OCI-LY7 (cell line): ENCODE measurements around the gene SLC25A22. TPM values are rescaled to one million over a fixed set of nuclear protein-coding genes. Genes with fewer than 3 reads are reported as not detected.

ENCODE experiments used
- BruUV-seq: library from RNA; stranded (reverse); fragments of 400-500 nt; replicated peaks from 2 replicates; lab custom pipeline; 2021; lab: Mats Ljungman, UMichigan
- CTCF ChIA-PET: fragments of 300-600 bp; sonication (Branson Sonifier 250); formaldehyde crosslinking; loops from one replicate; lab custom pipeline; 2022; ENCODE audit warnings: antibody characterized with exemption; ENCODE audit not compliant: unreplicated experiment; lab: Charles Lee
- POLR2A ChIA-PET: fragments of 300-600 bp; sonication (Branson Sonifier 250); formaldehyde crosslinking; loops from one replicate; lab custom pipeline; 2022; ENCODE audit warnings: antibody characterized with exemption; lab: Charles Lee
- DNase-seq: peaks from one replicate; pipeline ENCODE4 v3.0.0-alpha.2; 2015; ENCODE audit warnings: low spot score
- H2AFZ ChIP-seq: fragments of 200-600 bp; sonication (generic), shearing (Covaris generic); 2 replicates; pipeline ENCODE4 v1.6.1; 2014; ENCODE audit warnings: mild to moderate bottlenecking, antibody characterized with exemption, low read length, moderate library complexity
- H3K27ac ChIP-seq: fragments of 200-600 bp; sonication (generic); 2 replicates; pipeline ENCODE4 v1.5.1; 2014; ENCODE audit warnings: mixed run types, low read depth, mild to moderate bottlenecking, moderate library complexity, low read length, inconsistent platforms; ENCODE audit not compliant: poor library complexity, severe bottlenecking
- H3K36me3 ChIP-seq: fragments of 200-600 bp; sonication (generic); 2 replicates; pipeline ENCODE4 v1.6.1; 2014; ENCODE audit warnings: mild to moderate bottlenecking, antibody characterized with exemption, low read length, moderate library complexity, mixed read lengths; ENCODE audit not compliant: insufficient read depth
- H3K4me1 ChIP-seq: fragments of 200-600 bp; sonication (generic); 2 replicates; pipeline ENCODE4 v1.5.1; 2014; ENCODE audit warnings: mild to moderate bottlenecking, low read length; ENCODE audit not compliant: insufficient read depth, poor library complexity, severe bottlenecking
- H3K4me2 ChIP-seq: fragments of 200-600 bp; sonication (generic); 2 replicates; pipeline ENCODE4 v1.6.1; 2014; ENCODE audit warnings: mild to moderate bottlenecking, low read length
- H3K4me3 ChIP-seq: fragments of 200-600 bp; sonication (generic); 2 replicates; pipeline ENCODE4 v1.5.1; 2014; ENCODE audit warnings: mild to moderate bottlenecking, low read depth, low read length; ENCODE audit not compliant: poor library complexity, severe bottlenecking
- H3K79me2 ChIP-seq: fragments of 200-600 bp; sonication (generic); 2 replicates; pipeline ENCODE4 v1.6.1; 2016; ENCODE audit warnings: low read depth, mild to moderate bottlenecking, low read length, moderate library complexity, mixed read lengths; ENCODE audit not compliant: insufficient read depth
- H3K9me2 ChIP-seq: fragments of 200-600 bp; sonication (generic); 2 replicates; pipeline ENCODE4 v1.6.1; 2016; ENCODE audit warnings: mild to moderate bottlenecking, low read length, mixed read lengths; ENCODE audit not compliant: insufficient read depth
- H3K9me3 ChIP-seq: fragments of 200-600 bp; sonication (generic); 2 replicates; pipeline ENCODE4 v1.6.1; 2014; ENCODE audit warnings: mild to moderate bottlenecking, mixed run types, low read length, mixed read lengths
- H4K20me1 ChIP-seq: fragments of 200-600 bp; sonication (generic); 2 replicates; pipeline ENCODE4 v1.6.1; 2014; ENCODE audit warnings: mild to moderate bottlenecking, antibody characterized with exemption, low read length, moderate library complexity, mixed read lengths; ENCODE audit not compliant: insufficient read depth
- EZH2phosphoT487 ChIP-seq: fragments of 200-600 bp; sonication (generic); IDR thresholded peaks from 2 replicates; pipeline ENCODE4 v1.6.1; 2018; ENCODE audit warnings: low read depth, borderline replicate concordance, mild to moderate bottlenecking, mixed run types, antibody characterized with exemption, low read length, moderate library complexity, mixed read lengths
- intact Hi-C: fragments of 100-400 bp; cut with micrococcal nuclease; formaldehyde crosslinking; loops from one replicate; pipeline ENCODE4 v1.10.0; 2022; ENCODE audit not compliant: unreplicated experiment
- total RNA-seq, 2 experiments: library from RNA; depleted of rRNA in 1 of 2; stranded (reverse); fragments of >200 nt in 1 of 2; shearing (Covaris generic) in 1 of 2; gene quantifications; 2 replicates each; pipeline ENCODE4 v1.2.3, GENCODE V29; 2014 to 2022
- TF ChIP-seq, protein P1 (sequence below): fragments of 200-600 bp; sonication (generic); conservative IDR thresholded peaks from 2 replicates; pipeline ENCODE4 v1.5.1; 2014; ENCODE audit warnings: mild to moderate bottlenecking, antibody characterized with exemption, low read length, moderate library complexity, mixed read lengths

SLC25A22 gene
- total RNA-seq, 2 experiments from 2014 or later, result 30.8 to 50.9 TPM

DNA sequence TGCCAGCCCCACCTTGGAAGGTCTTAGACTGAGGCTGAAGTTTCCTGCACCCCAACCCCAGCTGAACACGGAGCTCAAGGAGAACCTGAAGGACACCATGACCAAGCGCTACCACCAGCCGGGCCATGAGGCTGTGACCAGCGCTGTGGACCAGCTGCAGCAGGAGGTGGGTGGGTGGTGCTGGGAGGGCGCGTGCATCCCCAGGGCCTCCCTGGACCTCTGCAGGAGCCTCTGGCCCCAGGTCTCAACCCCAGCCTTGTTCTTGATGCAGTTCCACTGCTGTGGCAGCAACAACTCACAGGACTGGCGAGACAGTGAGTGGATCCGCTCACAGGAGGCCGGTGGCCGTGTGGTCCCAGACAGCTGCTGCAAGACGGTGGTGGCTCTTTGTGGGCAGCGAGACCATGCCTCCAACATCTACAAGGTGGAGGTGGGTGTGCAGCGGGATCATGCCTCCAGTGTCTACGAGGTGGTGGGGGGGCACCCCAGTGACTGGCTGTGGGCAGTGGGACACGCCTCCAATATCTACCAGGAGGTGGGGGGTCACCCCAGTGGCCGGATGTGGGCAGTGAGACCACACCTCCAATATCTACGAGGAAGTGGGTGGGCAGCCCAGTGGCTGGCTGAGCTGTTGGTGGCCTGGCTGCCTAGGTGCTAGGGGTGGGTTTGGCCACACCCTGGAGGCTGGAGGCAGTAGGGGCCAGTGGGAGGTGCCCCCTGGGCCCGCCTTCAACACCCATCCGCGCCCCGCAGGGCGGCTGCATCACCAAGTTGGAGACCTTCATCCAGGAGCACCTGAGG, 39.3 kb upstream of the SLC25A22 start:
- Histone ChIP-seq H3K4me1 (peaks cover 10% of the 10 kb centered on the region), H3K9me2 (no peaks in the 10 kb centered on the region), H3K4me3 (no peak overlapping the region), H3K4me2 (no peak overlapping the region), H3K9me3 (no peaks in the 10 kb centered on the region), H3K27ac (no peak overlapping the region), H3K79me2 (peaks cover 18% of the 10 kb centered on the region), H2AFZ (no peak overlapping the region), H4K20me1 (peaks cover 12% of the 10 kb centered on the region; the same call in 1 of the 2 replicates), H3K36me3 (peaks cover 33% of the 10 kb centered on the region)
- ChIA-PET POLR2A (no interaction called here), CTCF (no interaction called here)
- no peak for TF ChIP-seq EZH2phosphoT487
- TF ChIP-seq, protein P1, sequence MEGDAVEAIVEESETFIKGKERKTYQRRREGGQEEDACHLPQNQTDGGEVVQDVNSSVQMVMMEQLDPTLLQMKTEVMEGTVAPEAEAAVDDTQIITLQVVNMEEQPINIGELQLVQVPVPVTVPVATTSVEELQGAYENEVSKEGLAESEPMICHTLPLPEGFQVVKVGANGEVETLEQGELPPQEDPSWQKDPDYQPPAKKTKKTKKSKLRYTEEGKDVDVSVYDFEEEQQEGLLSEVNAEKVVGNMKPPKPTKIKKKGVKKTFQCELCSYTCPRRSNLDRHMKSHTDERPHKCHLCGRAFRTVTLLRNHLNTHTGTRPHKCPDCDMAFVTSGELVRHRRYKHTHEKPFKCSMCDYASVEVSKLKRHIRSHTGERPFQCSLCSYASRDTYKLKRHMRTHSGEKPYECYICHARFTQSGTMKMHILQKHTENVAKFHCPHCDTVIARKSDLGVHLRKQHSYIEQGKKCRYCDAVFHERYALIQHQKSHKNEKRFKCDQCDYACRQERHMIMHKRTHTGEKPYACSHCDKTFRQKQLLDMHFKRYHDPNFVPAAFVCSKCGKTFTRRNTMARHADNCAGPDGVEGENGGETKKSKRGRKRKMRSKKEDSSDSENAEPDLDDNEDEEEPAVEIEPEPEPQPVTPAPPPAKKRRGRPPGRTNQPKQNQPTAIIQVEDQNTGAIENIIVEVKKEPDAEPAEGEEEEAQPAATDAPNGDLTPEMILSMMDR, result no peak
- DNase-seq, result no peak
- BruUV-seq, result no TSS peak
- intact Hi-C loops, result no loop called here

DNA sequence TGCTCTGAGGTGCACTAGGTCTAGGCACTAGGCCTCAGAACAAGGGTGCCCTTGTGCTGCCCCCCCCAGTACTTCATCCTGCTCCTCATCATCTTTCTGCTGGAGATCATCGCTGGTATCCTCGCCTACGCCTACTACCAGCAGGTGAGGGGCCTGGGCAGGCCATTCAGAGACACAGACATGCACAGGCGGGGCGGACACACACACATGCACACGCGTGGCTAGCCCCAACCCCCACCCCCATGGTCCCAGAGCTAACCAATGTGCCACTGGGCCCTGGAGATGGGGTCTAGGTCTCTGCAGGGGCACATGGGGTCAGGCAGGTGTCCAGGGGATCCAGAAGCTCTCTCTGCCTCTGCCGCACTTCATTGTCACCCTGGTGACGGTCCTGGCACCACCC, 38.6 kb upstream of the SLC25A22 start:
- Histone ChIP-seq H3K9me3 (no peaks in the 10 kb centered on the region), H3K36me3 (peaks cover 33% of the 10 kb centered on the region), H3K4me2 (no peak overlapping the region), H3K4me3 (no peak overlapping the region), H3K27ac (no peak overlapping the region), H3K4me1 (peaks cover 10% of the 10 kb centered on the region), H3K79me2 (peaks cover 12% of the 10 kb centered on the region), H4K20me1 (peaks cover 12% of the 10 kb centered on the region; the same call in 1 of the 2 replicates), H2AFZ (no peak overlapping the region), H3K9me2 (no peaks in the 10 kb centered on the region)
- ChIA-PET POLR2A (no interaction called here), CTCF (no interaction called here)
- intact Hi-C loops, result no loop called here
- no TSS peak for BruUV-seq
- TF ChIP-seq, protein P1, result no peak
- TF ChIP-seq EZH2phosphoT487, result no peak
- no peak for DNase-seq

DNA sequence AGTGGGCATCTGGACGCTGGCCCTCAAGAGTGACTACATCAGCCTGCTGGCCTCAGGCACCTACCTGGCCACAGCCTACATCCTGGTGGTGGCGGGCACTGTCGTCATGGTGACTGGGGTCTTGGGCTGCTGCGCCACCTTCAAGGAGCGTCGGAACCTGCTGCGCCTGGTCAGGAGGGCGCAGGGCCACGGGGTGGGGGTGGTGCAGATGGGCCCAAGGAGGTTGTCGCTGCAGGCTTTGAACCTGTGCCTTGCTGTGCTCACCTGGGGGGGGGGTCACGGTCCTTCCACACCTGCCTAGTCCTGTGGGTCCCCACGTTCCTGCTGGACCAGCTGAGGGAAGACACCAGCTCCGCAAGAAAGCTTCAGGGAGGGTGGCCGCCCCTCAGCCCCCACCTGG, 38.2 kb upstream of the SLC25A22 start:
- H3K9me2 ChIP-seq, result no peaks in the 10 kb centered on the region
- peaks cover 11% of the 10 kb centered on the region; the same call in 1 of the 2 replicates for H4K20me1 ChIP-seq
- peaks cover 7% of the 10 kb centered on the region for H3K4me1 ChIP-seq
- H3K9me3 ChIP-seq, result no peaks in the 10 kb centered on the region
- POLR2A ChIA-PET, result no interaction called here
- TF ChIP-seq, protein P1, result no peak
- no peak for TF ChIP-seq EZH2phosphoT487
- peaks cover 8% of the 10 kb centered on the region; the same call in 1 of the 2 replicates for H3K79me2 ChIP-seq
- no peak overlapping the region for H3K27ac ChIP-seq
- peaks cover 33% of the 10 kb centered on the region for H3K36me3 ChIP-seq
- intact Hi-C loops, result no loop called here
- CTCF ChIA-PET, result no interaction called here
- no peak overlapping the region for H3K4me3 ChIP-seq
- H3K4me2 ChIP-seq, result no peak overlapping the region
- no peak overlapping the region for H2AFZ ChIP-seq
- BruUV-seq, result no TSS peak
- no peak for DNase-seq
